AG09309 (cell line): ENCODE results near the gene CAMK1G.

Experiments
- DNase-seq: peaks from one replicate; pipeline ENCODE4 v3.0.0-alpha.2; 2010; ENCODE audit warnings: low read depth
- H3K4me3 ChIP-seq: 2 replicates; pipeline ENCODE4 v1.5.1; 2011; ENCODE audit warnings: mild to moderate bottlenecking, low read depth, low read length, moderate library complexity; ENCODE audit not compliant: control insufficient read depth
- TF ChIP-seq, protein P1 (sequence below): IDR thresholded peaks from 2 replicates; pipeline ENCODE4 v1.5.1; 2011; ENCODE audit warnings: mild to moderate bottlenecking, low read depth, low read length, inconsistent platforms; ENCODE audit not compliant: insufficient read depth, control insufficient read depth; ENCODE audit errors: missing control alignments

Gene CAMK1G

DNA sequence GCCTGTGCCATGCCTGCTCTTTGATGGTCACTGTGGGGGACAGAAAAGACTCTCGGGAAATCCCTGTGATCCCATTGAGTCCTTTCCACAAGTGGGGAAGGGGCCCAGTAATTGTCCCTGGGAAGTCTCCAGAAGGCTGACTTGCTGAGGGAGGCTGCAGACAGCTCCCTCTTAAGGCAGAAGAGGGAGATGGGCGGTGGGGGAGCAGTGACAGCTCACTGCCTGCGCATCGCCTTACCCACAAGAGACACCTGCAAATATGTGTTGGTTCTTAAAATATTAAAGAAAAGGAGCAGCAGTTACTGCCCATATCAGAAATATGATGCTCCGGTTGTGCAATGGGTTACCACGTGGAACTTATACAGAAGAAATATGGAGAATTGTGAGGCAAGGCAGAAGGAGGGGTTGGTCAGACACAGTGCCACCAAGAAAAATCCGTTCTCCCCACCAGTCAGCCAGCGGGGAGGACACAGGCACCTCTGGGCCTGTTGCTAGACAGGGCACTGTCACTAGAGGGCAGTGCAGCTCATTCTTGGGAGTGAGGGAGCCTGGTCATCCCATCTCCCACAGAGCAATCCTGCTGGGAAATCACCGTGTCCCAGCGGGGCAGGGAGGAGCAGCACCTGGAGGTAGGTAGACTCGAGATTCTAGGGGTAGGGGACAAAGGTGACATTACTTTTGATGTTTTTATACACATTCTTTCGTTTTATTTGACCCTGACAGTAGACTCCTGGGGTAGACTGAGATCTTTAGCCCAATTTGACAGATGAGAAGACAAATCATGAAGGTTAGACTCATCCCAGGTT, 6.9 kb upstream of the CAMK1G start:
- no peak for DNase-seq
- H3K4me3 ChIP-seq: no peak overlapping the region
- TF ChIP-seq, protein P1, sequence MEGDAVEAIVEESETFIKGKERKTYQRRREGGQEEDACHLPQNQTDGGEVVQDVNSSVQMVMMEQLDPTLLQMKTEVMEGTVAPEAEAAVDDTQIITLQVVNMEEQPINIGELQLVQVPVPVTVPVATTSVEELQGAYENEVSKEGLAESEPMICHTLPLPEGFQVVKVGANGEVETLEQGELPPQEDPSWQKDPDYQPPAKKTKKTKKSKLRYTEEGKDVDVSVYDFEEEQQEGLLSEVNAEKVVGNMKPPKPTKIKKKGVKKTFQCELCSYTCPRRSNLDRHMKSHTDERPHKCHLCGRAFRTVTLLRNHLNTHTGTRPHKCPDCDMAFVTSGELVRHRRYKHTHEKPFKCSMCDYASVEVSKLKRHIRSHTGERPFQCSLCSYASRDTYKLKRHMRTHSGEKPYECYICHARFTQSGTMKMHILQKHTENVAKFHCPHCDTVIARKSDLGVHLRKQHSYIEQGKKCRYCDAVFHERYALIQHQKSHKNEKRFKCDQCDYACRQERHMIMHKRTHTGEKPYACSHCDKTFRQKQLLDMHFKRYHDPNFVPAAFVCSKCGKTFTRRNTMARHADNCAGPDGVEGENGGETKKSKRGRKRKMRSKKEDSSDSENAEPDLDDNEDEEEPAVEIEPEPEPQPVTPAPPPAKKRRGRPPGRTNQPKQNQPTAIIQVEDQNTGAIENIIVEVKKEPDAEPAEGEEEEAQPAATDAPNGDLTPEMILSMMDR: peak; percentile 97

DNA sequence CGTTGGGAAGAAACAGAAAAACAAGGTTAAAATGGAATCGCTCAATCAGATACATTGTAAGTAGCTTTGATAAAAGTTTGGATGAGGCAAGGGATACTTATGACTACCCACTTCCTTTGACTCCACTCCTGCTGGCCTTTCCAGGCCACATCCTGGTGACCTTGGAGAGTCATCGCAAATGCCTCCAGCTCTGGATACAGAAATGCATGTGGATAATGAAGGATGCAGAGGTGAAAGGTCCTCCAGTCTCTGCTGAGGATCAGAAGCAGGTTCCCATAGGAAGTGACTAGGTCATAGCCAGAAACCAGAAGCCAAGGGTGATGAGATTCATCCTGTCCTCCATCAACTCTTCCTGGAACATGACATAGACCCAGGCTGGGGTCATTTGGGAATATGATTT, 6.2 kb upstream of the CAMK1G start:
- DNase-seq: no peak

DNA sequence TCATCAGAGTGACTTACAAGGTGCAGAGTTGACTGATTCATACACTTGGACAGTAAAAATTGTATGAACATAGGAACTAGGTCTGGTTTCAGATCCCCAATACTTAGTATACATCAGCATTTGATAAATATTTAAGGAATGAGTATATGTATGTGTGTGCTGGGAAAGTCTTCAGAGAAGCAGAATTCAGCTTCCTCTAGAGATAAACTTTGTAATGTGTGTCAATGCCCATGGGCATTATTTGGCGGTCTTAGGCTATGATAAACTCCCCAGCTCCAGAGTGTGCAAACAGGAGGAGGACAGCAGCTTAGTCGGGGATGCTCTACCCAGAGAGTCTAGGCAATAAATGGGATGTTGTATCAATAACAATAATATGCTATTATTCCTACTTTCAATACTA, 2.9 kb upstream of the CAMK1G start:
- no peak overlapping the region for H3K4me3 ChIP-seq
- DNase-seq: no peak
- TF ChIP-seq, protein P1: no peak

More for the DNA sequence above, 6.2 kb upstream of the CAMK1G start:
- TF ChIP-seq, protein P1: no peak
- no peak overlapping the region for H3K4me3 ChIP-seq

DNA sequence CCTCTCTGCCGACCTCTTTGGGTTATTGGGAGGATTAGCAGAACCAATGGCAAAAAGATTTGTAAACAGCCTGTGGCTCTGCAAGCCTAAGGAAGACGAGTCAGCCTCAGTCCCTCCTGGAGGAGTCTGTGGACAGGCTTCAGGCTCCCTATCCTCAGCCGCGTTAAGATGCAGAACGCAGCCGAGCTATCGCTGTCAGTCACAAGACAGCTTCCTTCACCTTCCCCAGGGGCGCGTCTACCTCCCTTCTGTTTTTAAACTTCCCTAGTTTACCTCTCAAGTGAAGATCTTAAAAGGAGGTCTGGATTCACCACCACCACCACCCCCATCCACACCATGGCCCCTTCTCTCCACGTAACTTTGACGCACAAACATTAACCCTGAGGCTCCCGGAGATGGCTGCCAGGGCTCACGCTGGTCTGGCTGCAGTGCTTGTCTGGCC, 738 bp downstream of the CAMK1G start:
- TF ChIP-seq, protein P1: no peak
- peak overlapping the region; percentile 31 for H3K4me3 ChIP-seq
- DNase-seq: no peak

DNA sequence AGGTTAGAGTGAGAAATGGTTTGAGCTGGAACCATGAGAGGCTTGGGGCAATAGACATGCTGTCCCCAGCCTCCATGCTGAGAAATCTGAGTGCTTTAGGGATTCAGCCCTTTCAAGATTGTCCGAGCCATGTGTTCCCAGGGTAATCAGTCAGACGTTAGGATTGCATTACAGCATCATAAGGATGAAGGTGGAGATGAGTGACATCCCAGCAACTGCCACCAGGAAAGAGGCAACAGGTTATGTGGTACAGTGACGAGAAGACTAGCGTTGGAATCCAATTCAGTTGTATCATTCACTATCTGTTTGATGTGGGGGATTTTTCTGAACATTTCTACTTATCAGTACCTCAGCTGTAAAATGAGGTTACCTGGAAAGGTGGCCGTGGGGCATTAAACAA, 1.7 kb downstream of the CAMK1G start:
- peak overlapping the region; percentile 16 for H3K4me3 ChIP-seq
- no peak for DNase-seq
- TF ChIP-seq, protein P1: no peak

DNA sequence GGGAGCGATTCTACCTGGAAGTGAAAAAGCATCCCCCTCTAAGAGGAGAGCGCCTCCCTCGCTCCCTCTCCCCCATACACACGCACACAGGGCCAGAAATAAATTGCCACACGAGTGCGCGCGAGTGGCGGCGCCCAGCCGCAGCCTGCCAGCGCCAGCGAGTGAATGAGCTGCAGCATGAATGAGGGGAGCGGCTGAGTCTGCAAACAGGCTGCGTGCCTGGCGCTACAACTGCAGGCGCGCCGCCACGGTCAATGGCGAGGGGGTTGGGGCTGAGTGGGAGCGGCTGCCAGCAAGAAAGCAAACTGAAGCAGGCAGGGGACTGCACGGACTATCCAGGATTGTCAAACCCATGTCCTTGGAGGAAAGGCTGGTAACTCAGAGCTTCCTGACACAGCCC, 2.2 kb downstream of the CAMK1G start:
- TF ChIP-seq, protein P1: no peak
- H3K4me3 ChIP-seq: peak overlapping the region; percentile 16
- no peak for DNase-seq
